H1 (cell line): ENCODE measurements around the gene AKR7A2.

ENCODE experiments used
- CHD2 ChIP-seq: IDR thresholded peaks from 2 replicates; pipeline ENCODE4 v1.6.1; 2012; ENCODE audit warnings: low read length, improper control_type of control experiment
- EP300 ChIP-seq, 2 experiments: IDR thresholded peaks; 1 replicate in 1 of 2; 2 replicates in 1 of 2; pipeline ENCODE4 v1.6.1; 2011 to 2012; ENCODE audit warnings: low read depth in 2 of 2, low read length in 2 of 2, mild to moderate bottlenecking in 2 of 2, borderline replicate concordance in 1 of 2, inconsistent platforms in 1 of 2, moderate library complexity in 1 of 2
- EZH2 ChIP-seq: fragments of 200-600 bp; sonication (generic); IDR thresholded peaks from 2 replicates; pipeline ENCODE4 v1.7.1; 2012; ENCODE audit warnings: low read depth, mild to moderate bottlenecking, moderate library complexity, low read length, inconsistent platforms; ENCODE audit not compliant: severe bottlenecking
- GABPA ChIP-seq: IDR thresholded peaks from 2 replicates; pipeline ENCODE4 v1.6.1; 2011; ENCODE audit warnings: mild to moderate bottlenecking, low read length, moderate library complexity, borderline replicate concordance; ENCODE audit not compliant: insufficient read depth
- HDAC6 ChIP-seq: IDR thresholded peaks from one replicate; pipeline ENCODE4 v1.7.1; 2012; ENCODE audit warnings: low read depth, mild to moderate bottlenecking, inconsistent platforms, low read length, moderate library complexity
- JUND ChIP-seq: IDR thresholded peaks from 2 replicates; pipeline ENCODE4 v1.6.1; 2011; ENCODE audit warnings: mild to moderate bottlenecking, improper control_type of control experiment, low read length
- ZNF274 ChIP-seq: IDR thresholded peaks from 2 replicates; pipeline ENCODE4 v1.7.0; 2012; ENCODE audit warnings: low read length, borderline replicate concordance; ENCODE audit errors: extremely low read depth
- TF ChIP-seq, protein P1 (sequence below), 3 experiments: IDR thresholded peaks; 1 replicate in 2 of 3; 2 replicates in 1 of 3; pipeline versions ENCODE4 v1.5.1 to v1.6.1; 2011; ENCODE audit warnings: low read length in 3 of 3, mild to moderate bottlenecking in 3 of 3, inconsistent platforms in 2 of 3, low read depth in 1 of 3, moderate library complexity in 1 of 3; ENCODE audit not compliant: insufficient read depth in 1 of 3; ENCODE audit errors: control extremely low read depth in 1 of 3
- TF ChIP-seq, protein P2 (sequence below): IDR thresholded peaks from 2 replicates; pipeline ENCODE4 v1.6.1; 2011; ENCODE audit warnings: low read length, improper control_type of control experiment

DNA sequence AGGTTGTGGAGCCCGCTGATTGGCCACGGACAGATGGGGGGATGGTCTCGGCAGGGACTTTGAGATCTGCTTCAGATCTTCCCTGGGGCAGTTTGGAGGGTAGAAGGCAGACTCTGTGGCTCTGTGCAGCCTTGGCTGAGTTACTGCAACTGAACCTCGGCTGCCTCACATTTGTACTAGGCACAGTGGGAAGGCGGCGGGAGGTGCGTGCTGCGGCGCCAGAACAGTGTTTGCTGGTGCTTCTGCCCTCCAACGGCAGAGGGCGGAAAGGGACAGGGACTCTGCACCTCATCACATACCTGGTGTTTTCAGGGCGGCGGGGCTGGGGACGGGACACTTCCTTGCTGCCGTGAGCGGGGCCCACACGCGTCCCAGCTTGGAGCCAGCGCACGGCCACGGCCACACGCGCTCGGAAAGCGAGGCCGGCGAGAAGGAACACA is 26.4 kb upstream of the AKR7A2 start:
- TF ChIP-seq JUND (peak; percentile 3; the same call in 1 of the 2 replicates), GABPA (no peak), EP300 (IDR thresholded peaks at IDR 0.05; ENCODE audit: borderline replicate concordance in 1 of 2, low read depth in 2 of 2, low read length in 2 of 2) (no peak), EZH2 (no peak), HDAC6 (no peak), CHD2 (no peak), ZNF274 (no peak)
- TF ChIP-seq, protein P1, sequence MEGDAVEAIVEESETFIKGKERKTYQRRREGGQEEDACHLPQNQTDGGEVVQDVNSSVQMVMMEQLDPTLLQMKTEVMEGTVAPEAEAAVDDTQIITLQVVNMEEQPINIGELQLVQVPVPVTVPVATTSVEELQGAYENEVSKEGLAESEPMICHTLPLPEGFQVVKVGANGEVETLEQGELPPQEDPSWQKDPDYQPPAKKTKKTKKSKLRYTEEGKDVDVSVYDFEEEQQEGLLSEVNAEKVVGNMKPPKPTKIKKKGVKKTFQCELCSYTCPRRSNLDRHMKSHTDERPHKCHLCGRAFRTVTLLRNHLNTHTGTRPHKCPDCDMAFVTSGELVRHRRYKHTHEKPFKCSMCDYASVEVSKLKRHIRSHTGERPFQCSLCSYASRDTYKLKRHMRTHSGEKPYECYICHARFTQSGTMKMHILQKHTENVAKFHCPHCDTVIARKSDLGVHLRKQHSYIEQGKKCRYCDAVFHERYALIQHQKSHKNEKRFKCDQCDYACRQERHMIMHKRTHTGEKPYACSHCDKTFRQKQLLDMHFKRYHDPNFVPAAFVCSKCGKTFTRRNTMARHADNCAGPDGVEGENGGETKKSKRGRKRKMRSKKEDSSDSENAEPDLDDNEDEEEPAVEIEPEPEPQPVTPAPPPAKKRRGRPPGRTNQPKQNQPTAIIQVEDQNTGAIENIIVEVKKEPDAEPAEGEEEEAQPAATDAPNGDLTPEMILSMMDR (IDR thresholded peaks at IDR 0.05; ENCODE audit: control extremely low read depth in 1 of 3, insufficient read depth in 1 of 3, low read depth in 1 of 3, low read length in 3 of 3) = peak; percentile 71 to 92 (median 87)
- TF ChIP-seq, protein P2, sequence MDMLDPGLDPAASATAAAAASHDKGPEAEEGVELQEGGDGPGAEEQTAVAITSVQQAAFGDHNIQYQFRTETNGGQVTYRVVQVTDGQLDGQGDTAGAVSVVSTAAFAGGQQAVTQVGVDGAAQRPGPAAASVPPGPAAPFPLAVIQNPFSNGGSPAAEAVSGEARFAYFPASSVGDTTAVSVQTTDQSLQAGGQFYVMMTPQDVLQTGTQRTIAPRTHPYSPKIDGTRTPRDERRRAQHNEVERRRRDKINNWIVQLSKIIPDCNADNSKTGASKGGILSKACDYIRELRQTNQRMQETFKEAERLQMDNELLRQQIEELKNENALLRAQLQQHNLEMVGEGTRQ = no peak
